RKO (cell line): ENCODE data around the gene DPAGT1.
"Not testable (repeated sequence)": the region's sequence is repeated elsewhere in the genome, so short reads cannot be mapped to it uniquely, and the experiment has no call there.

Experiments used
- DNase-seq: peaks from one replicate; pipeline ENCODE4 v3.0.0-alpha.2; 2016; ENCODE audit warnings: low spot score

Gene DPAGT1

GRCh38 chr11:119115484-119116234 lies 14.0 kb upstream of the DPAGT1 start:
- no peak for DNase-seq

DNA sequence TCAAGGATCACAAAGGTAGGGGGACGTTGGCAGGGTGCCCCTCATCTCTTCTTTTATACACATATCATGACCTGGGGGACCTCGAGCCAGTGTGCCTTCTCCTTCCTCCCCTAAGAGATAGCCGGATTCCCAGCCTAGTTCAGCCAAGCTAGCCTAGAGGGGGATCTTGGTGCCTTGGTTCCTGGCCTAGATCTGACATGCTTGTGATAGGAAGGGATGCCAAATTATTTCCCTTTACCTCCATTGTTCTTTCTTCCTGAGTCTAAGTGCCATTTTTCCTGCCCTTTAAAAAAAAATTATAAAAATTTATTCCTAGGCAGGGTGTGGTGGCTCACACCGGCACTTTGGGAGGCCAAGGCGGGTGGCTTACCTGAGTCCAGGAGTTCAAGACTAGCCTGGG lies 12.7 kb upstream of the DPAGT1 start:
- DNase-seq = no peak

DNA sequence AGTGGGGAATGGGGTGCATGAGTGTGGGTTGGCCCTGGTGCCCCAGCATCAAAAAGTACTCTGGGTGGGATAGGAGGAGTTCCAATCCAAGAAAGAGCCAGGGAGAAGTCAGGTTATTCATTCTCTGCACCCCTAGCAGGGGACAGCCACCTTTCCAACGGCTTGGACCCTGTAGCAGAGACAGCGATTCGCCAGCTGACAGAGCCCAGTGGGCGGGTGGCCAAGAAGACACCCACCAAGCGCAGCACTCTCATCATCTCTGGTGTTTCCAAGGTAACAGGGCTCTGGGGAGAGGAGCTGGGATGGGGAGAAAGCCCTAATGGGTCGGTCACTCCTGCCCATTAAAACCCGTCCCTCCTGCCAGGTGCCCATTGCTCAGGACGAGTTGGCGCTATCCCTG lies 12.1 kb upstream of the DPAGT1 start:
- DNase-seq = no peak

GRCh38 chr11:119112314-119113020 lies 10.8 kb upstream of the DPAGT1 start:
- DNase-seq = no peak

DNA sequence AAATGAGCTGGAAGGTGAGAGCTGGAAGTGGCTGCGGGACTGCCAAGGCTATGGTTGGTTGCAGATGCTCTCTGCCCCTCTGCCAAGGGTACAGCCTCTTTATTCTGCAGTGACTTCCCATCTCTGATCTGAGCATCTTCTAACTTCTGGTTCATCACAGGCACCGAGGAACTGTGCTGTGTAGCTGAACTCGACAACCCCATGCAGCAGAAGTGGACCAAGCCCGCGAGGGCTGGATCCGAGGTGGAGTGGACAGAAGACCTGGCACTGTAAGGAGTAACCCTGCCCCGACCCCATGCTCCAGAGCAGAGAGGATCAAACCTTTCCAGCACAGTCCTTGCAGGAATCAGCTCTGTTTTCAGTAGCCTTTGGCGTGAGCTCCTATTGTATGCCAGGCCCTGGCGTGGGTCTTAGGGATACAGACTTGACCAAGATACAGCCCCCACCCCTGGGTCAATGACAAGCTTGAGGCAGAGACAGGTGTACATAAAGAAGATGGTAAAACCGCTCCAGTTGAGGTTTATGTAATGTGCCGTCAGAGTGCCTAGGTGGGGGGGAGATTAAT lies 9.8 kb upstream of the DPAGT1 start:
- no peak for DNase-seq

- DNase-seq = no peak
Observed at GRCh38 chr11:119110439-119110838, 8.8 kb upstream of the DPAGT1 start.

- DNase-seq = no peak
Observed at GRCh38 chr11:119109843-119110242, 8.2 kb upstream of the DPAGT1 start.

DNA sequence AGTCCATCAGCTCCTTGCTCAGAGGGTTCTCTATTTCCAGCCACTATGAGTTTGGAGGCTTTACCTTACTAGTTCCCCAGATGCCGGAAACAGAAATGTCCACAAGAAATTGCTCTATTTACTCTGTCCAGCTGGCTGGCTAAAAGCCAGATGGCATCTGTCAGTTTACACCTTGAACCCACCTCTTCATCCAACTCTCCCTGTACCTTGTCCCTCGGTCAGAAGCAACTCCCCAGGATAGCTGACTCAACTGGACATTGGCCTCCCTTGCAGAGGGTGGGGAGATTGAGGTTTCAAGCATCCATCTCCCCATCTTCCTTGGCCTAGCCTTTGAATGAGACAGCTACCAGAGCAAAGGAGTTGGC lies 7.2 kb upstream of the DPAGT1 start:
- no peak for DNase-seq

- peak; percentile 80 for DNase-seq
Observed at GRCh38 chr11:119108146-119108856, 6.6 kb upstream of the DPAGT1 start.

DNA sequence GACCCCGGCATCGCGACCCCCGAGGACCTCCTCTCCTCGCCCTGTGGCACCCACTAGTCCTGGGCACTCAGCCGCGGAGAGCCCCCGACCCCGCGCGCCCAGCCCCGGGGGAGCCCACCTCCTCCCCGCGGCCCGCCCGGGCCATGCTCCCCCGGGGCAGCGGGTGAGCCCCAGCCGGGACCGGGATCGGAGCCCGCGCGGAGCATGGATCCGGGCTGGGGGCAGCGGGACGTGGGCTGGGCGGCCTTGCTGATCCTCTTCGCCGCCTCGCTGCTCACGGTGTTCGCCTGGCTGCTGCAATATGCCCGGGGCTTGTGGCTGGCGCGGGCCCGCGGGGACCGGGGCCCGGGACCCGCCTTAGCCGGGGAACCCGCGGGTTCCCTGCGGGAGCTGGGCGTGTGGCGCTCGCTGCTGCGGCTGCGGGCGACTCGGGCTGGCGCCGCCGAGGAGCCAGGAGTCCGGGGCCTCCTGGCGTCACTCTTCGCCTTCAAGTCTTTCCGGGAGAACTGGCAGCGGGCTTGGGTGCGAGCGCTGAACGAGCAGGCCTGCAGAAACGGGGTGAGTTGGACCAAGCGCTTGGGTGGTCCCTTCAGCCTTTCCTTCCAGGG lies 6.0 kb upstream of the DPAGT1 start:
- DNase-seq = no peak

DNA sequence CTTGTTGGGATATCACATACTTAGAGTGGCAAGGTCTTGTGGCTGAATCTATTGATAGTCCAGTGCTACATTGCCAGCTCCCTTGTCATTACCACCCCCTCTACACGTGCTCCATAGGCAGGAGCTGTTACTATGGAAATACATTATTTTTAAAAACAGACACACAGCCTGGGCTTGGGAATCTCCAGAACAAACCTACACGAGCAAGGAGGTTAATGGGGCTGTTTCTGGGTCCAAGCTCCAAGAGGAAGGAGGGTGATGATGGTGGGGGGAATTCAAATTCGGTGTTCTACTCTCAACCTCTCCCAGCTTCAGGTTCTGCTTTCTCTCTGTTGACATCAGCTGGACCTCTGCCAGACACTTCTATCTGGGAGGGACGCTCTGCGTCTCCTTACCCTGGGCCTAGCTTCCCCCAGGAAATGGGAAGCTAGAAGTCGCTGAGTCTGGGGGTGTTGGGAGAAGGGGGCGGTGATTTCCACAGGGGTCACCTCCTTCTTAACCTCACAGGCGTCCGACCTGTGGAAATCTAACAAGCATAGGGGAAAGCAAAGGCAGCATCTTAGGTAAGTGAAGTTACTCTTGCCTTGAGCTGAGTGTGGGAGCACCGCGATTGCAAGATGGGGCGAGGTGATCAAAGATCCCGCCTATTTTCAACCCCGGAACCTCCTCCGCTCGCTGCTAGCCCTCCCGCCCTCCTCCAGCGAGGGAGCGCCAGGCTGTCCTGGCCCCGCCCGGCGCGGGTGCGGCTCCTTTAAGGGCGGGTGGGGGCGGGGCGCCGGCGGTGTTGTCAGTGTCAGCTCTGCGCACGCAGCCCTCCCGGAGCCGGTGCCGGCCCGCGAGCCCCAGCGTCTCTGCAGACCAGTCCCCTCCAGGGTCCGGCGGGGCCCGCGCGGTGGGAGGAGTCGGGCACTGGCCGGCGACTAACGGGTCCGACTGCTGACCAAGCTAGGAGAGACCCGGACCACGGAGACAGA lies 5.2 kb upstream of the DPAGT1 start, which contains the start of gene C2CD2L:
C2CD2L (plus strand) TSS at position 781 of the 974 bp plus-strand sequence. CDS start 398 bp downstream, outside the sequence.
- DNase-seq = peak; percentile 92

GRCh38 chr11:119103793-119104192 lies 2.1 kb upstream of the DPAGT1 start:
- DNase-seq = peak; percentile 46

DNA sequence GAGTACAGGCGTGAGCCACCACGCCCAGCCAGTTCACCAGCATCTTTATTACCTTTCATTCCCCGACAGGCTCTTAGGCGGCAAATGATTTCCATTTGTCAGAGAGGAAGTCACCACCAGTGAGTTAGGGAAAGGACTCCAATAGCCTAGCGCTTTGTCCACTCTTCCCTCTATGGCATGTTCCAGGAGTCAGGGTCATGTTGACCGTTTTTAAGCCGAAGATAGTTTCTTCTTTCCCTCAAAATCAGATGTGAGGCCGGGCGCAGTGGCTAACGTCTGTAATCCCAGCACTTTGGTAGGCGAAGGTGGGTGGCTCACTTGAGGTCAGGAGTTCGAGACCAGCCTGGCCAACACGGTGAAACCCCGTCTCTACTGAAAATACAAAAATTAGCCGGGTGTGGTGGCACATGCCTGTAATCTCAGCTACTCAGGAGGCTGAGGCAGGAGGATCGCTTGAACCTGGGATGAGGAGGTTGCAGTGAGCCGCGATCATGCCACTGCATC lies 1.6 kb upstream of the DPAGT1 start:
- DNase-seq = not testable (repeated sequence)

- peak; percentile 71 for DNase-seq
Observed at GRCh38 chr11:119100994-119101758, 477 bp downstream of the DPAGT1 start.

GRCh38 chr11:119100246-119100970 lies 1.2 kb downstream of the DPAGT1 start:
- peak; percentile 77 for DNase-seq

GRCh38 chr11:119099711-119100110 lies 1.9 kb downstream of the DPAGT1 start:
- no peak for DNase-seq

- DNase-seq = peak; percentile 100
Observed at GRCh38 chr11:119095066-119095880, 6.4 kb downstream of the DPAGT1 start.

DNA sequence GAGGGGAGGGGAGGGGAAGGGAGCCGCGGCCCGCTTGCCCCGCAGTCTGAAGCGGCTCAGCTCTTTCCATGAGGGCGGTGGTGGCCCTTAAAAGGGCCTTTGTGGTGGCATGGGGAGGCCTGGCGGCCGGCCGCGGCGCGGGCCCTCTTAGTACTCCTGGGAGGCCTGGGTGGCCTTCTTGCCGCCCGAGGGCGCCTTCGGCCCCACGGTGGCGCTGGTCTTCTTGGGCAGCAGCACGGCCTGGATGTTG lies 6.9 kb downstream of the DPAGT1 start:
- DNase-seq = peak; percentile 83
